HG02973 (cell line): ENCODE results near the gene MYLK4.

ENCODE experiments used
- ATAC-seq: cut with Tn5 transposase; IDR thresholded peaks from one replicate; pipeline ENCODE4 v1.9.1; 2021; ENCODE audit warnings: moderate library complexity; ENCODE audit not compliant: unreplicated experiment

MYLK4 gene

DNA sequence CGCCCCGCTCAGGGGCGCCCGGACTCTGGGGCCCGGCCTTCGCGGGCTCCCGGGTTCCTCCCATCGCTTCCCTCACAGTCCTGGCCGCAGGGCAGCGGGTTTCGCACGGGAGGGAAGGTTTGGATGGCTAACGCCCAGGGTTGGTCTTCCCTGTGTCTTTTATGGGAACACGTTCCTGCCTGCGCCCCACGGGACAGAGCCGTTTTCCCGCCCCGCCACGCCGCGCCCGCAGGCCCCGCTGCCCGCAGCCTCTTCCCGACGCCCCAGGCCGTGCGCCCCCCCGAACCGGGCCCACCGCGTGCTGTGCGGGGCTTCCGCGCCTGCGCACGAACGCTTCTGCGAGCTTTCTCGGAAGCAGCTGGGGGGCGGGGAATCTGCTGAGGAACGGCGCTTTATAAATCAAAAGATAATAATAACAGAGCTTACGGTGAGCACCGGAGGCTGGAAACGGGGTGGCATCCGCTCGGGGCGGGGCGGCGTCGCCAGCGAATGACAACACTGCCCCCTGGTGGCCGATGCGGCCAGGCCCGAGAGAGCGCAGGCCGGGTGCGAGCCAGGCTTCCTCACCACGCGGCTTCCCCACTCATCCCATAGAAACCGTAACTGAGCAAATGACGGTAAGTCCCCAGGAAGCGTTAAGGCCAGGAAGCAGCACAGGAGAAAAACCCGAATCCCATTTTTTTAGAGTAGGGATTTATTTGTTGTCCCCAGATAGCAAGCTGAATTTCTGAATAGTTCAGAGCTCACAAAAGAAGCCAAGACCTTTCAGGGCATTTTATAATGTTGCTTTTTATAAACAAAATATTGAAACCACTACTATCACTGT is 116.4 kb downstream of the MYLK4 start:
- ATAC-seq, result peak; percentile 59

DNA sequence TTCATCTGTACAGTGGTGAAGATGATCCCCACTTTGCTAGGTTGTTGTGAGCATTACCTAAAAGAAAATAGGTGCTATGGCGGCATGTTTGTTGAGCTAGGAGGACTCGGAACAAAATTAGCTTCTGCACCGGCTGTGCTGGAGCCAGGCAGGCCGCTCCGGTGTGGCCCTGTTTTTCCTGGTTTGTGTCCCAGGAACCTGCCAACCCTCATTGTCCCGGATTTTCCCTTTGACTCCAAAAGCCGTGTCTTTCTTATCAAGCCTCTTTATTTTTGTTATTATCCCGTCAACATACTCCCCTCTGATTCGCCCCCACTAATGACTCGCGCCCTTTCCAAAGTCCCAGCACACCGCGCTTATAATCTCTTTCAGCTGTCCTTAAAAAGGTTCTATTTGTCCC is 117.0 kb downstream of the MYLK4 start:
- no peak for ATAC-seq

DNA sequence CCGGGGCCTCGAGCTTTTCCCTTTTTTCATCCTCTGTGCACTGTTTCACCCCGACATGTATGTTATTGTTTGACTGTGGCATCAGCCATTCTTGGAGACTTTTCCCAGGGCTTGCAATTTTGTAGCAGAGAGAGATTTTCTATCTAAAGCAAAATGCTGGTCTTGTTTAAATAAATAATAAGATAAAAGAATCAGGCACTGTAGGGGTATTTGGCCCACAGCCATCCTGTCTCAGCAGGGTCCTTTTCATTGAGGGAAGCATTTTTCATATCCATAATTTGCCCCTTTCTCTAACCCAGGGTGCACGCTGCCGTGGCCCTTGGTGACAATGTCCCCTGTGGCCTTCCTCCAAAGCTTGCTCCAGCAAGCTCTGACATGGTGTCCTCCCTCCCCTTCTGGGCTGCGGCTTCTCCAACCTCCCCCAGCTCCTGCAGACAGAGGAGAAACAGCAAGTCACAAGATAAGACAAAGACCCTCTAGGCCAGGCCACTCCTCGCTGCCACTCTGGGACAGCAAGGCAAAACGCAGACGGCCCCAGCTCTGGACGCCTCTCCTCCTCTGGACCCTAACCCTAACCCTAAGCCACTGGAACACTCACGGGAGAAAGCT is 117.6 kb downstream of the MYLK4 start:
- no peak for ATAC-seq

DNA sequence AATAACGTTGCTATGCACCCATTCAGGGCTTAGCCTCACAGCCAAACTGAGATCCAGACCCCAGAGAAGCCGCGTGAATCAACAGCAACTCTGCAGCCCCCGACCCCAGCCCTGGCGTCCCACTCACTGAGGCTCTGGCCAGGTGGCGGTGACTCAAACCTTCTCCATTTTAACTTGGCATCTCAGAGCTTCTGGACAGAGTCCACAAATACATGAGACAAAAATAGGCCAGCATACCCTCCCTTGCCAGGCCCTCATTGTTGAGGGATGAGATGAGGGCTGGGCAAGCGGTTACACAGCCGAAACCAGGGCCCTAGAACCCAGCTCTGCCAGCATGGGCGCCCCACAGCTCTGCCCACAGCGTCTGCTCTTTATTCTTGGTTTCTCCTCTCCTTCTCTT is 118.4 kb downstream of the MYLK4 start:
- no peak for ATAC-seq

DNA sequence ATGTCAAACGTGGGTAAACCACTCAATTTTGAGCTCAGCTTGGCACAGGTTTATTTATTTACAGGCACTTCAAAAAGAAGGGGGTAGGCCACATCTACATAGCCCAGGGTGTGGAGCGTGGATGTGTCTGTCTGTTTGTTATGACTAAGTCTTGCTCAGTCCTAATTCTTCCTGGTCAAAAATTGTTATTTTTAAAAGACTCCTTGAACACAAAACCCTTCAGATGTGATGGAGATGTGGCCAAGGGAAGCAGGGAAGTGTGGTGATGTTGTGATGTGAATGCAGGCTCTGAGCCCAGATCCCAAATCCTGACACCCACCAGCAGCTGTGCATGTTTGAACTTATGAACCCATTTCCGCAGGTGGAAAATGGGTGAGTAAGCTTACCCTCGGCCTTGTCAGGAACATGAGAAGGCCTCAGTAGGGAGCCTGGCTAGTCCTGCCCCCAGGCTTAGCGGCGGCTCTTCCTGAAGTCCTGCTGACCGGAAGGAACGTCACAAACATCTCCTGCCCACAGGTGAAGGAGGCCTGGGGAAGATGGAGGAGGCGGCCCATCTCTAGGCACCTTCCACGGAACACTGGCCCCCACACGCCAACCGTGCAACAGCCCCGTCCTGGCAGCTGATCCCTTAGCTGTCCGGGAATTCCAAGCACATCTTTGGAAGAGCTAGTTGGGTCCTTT is 119.7 kb downstream of the MYLK4 start:
- ATAC-seq, result no peak

DNA sequence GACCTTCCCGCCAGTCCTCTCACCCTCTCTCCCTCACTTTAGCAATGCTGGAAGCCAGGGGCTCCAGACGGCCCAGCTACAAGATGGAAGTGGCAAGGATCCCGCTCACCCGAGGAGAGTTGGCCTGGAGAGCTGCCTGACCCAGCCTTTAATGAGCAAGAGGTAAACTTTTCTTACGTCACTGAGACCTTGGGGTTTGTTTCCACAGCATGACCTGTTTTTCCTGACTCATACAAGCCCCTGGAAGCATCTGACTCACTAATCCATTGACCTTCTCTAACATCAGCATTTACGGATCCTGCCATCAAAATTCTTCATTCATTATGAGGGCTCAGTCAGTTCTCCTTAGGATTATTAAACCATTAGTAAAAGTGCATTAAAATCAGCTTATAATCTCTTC is 120.4 kb downstream of the MYLK4 start:
- no peak for ATAC-seq

DNA sequence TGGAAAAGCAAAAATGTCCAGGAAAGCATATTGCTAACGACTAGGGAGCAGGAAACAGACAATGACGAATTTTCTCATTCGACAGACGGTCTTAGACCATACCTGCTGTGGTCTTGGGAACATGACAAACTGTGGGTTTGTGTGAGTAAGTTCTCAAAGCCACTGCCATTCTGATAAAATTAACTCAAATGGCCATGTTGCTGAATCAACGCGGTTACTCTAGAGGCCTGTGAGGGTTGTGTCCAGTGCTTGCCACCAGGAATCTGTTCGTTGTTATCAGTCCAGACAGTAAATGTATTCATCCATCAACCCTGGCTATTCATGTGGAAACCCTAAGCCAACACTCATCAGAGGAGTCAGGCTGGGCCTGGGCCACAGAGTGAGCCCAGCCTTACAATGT is 124.3 kb downstream of the MYLK4 start:
- no peak for ATAC-seq

DNA sequence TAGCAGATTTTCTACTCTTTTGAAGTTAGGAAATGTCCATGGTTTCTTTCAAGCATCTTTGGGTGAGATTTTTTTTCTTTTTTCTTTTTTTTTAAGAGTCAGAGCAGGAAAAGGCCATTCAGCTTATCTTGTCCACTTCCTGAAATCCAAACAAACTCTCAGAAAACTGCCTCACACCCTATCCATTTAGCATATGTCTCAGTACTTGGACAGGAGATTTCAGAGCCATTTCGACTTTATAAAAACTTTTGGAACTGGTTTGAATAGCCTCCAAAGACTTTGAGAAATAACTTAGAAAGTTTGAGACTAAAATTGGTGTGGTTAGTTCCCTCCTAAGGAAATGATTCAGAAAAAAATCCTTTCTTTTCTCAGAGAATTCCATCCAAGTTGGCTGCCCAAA is 125.1 kb downstream of the MYLK4 start:
- no peak for ATAC-seq

DNA sequence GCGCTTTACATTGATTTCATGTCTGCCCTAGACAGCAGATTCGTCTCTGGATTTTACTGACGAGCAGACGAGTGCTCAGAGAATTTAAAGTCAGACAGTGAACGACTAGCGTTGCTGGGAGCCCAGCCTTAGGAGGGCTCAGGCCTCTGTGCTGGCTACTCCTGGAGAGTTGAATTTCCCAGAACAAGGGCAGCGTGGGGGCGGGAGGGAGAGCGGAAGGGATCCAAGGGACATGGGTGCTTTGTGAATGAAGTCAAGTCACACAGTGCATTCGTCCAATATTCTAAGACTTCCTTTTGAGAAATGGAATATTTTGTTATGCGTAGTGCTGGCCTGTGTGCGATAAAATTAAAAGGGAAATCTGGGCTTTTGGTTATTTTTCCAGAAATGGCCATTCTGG is 126.5 kb downstream of the MYLK4 start:
- no peak for ATAC-seq

DNA sequence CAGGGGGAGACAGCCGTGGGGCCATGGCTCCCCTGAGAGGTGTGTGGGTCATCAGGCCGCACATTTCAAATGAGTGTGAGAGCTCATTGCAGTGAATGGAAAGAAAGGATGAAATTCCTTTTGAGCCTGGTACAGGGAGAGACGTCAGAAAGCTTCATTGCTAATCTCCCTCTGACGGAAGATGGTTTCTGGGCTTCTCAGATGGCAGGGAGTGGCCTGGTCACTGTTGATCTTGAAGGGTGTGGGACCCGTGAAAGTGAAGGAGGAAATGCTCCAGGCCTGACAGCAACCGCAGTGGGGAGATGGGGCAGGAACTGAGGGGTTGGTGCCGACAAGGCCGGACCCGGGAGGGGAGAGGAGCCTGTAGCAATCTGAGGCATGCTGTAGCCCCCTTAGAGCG is 127.4 kb downstream of the MYLK4 start:
- no peak for ATAC-seq

DNA sequence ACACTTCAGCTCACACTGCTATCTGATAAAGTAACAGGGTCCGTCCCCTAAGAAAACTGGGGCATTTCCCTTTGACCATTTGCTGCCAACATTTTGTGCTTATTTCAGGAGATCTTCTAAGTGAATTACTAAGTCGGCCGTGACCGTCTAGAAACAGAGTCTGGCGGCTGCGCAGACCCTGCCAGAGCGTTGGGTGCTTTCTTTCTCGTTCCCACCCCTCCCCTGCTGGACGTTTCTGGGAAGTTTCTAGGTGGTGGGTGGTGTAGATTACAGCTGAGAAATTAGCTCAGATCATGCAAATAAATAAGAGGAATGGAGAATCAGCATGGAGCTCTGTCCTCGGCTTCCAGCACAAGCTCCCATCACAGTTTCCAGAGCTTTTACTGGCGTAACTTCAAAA is 128.1 kb downstream of the MYLK4 start:
- ATAC-seq, result no peak

DNA sequence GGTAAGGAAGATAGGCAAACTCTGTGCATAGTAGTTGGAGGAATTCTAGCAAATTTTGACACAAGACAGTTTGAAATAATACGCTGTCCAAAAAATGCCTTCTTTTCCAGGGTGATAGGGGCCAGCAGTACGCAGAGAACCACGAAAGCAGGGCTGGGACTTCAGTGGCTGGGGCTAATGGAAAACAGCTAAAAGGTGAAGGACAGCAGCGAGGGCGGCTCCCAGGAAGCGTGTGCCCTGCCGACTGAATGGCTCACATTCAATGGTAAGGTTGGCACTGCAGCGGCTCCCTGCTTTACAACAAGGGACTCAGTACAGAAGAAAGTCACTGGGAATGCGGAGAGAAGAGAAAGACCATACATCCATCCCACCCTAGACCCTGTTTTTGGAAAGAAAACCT is 131.1 kb downstream of the MYLK4 start:
- no peak for ATAC-seq

DNA sequence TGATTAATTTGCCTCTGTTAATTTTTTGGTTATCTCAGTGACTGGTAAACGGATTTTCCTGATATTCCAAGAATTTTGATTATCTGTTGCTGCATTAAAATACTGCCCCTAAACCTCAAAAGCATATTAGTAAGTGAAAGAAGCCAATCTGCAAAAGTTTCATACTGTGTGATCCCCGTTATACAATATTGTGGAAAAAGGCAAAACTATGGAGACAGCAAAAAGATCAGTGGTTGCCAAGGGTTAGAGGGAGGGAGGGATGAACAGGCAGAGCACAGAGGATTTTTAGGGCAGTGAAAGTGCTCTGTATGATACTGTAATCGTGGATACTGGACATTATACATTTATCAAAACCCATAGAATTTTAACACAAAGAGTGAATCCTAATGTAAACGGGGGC is 133.0 kb downstream of the MYLK4 start:
- ATAC-seq, result no peak

DNA sequence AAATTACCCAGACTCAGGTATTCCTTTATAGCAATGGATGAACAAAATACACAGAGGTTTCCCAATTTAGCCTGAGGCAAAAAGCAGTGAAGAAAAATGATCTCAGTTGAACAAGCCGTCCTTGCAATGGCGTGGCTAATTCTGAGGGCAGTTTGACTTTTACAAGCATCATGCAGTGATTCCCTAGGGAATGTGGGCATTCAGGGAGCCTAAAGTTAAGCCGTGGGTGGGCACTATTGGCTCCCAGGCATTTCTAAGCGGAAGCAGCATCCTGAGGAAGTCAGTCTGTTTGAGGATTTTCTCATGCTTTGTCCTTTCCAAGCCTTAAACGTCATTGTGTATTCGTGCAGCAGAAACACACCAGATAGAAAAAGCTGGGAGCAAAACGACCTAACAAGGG is 133.9 kb downstream of the MYLK4 start:
- no peak for ATAC-seq

DNA sequence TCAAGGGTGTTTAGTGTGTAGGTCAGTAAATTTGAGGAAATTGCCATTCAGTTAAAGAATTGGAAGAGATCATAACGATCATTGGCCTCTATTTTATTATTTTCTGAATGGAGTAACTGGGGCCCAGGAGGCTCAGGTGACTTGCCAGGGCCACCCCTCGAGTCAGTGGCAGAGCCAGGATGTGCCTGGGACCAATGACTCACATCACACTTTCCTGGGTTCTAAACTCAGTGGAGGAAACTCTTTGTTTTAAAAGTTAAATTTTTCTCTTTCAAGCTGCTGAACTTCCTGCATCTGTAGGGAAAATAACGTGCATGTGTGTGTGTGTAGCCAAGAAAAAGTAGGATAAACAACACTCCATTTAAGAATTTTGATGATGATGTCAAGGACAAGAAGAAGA is 135.5 kb downstream of the MYLK4 start:
- no peak for ATAC-seq

DNA sequence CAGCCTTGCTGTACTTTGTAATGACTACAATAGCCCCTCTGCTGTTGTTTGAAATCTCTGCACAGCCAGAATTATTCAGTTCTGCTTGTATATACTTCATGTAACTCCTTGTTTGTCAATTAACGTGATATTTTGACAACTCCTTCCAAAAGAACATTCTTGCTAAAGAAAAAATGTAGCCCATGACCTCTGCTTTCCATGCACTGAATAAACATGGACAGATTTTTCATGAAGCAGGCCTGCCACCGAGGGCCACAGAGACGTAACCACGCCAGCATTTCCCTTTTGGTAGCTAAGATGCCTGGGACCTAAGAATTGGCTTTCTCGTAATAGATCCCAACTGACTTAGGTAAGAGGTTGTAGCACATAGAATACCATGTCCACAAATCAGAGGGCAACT is 135.9 kb downstream of the MYLK4 start:
- ATAC-seq, result no peak

DNA sequence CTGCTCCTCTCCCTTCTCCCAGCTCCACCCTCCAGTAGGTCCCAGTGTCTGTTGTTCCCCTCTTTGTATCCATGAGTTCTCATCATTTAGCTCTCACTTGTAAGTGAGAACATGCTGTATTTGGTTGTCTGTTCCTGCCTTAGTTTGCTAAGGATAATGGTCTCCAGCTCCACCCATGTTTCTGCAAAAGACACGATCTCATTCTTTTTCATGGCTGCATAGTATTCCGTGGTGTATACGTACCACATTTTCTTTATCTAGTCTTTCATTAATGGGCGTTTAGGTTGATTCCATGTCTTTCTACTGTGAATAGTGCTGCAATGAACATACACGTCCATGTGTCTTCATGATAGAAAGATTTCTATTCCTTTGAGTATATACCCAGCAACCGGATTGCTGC is 136.6 kb downstream of the MYLK4 start:
- no peak for ATAC-seq
